T-helper 2 cell treated with Interferon-gamma antibody and Interleukin-4, amounts not matched to agents 5 μg/mL and 100 μg/mL, for 36 hours (primary cell): Measurements from ENCODE around the gene TFF2.

Source experiments
- DNase-seq: peaks from one replicate; pipeline ENCODE4 v3.0.0; 2021; ENCODE audit warnings: low spot score
- H3K27ac Mint-ChIP-seq: one replicate; pipeline ENCODE4 v1.8.0; 2021; ENCODE audit warnings: mild to moderate bottlenecking, mixed read lengths
- H3K27me3 Mint-ChIP-seq: one replicate; pipeline ENCODE4 v1.8.0; 2021; ENCODE audit warnings: low read depth, mixed read lengths
- H3K36me3 Mint-ChIP-seq: one replicate; pipeline ENCODE4 v1.8.0; 2021; ENCODE audit warnings: low read depth, mixed read lengths
- H3K4me1 Mint-ChIP-seq: one replicate; pipeline ENCODE4 v1.8.0; 2021; ENCODE audit warnings: low read depth, mixed read lengths
- H3K4me3 Mint-ChIP-seq: one replicate; pipeline ENCODE4 v1.8.0; 2022; ENCODE audit warnings: mild to moderate bottlenecking, moderate library complexity, mixed read lengths
- H3K9me3 Mint-ChIP-seq: one replicate; pipeline ENCODE4 v1.8.0; 2021; ENCODE audit warnings: mixed read lengths

TFF2 gene

DNA sequence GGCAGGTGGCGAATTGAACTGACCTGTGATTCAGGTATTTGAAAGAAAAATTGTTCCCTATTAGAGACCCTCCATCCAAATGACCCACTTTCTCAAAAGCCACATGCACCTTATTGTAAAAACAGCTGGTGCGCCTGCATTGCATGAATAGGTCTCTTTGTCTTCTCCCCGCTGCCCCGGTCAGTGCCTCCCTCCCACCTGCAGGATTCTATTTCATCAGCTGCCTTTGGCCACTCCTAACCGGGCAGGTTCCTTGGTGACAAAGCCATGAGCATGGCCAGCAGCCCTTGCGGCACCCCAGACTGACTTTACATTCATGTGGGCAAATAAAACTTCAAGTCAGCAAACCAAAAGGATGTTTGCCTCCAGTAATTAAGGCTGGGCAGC, 38.6 kb upstream of the TFF2 start:
- Mint-ChIP-seq H3K27me3 (no peaks in the 10 kb centered on the region), H3K4me1 (peaks cover 81% of the 10 kb centered on the region), H3K9me3 (peaks cover 4% of the 10 kb centered on the region), H3K27ac (peak overlapping the region; percentile 61), H3K4me3 (peak overlapping the region; percentile 49), H3K36me3 (peaks cover 9% of the 10 kb centered on the region)
- no peak for DNase-seq

DNA sequence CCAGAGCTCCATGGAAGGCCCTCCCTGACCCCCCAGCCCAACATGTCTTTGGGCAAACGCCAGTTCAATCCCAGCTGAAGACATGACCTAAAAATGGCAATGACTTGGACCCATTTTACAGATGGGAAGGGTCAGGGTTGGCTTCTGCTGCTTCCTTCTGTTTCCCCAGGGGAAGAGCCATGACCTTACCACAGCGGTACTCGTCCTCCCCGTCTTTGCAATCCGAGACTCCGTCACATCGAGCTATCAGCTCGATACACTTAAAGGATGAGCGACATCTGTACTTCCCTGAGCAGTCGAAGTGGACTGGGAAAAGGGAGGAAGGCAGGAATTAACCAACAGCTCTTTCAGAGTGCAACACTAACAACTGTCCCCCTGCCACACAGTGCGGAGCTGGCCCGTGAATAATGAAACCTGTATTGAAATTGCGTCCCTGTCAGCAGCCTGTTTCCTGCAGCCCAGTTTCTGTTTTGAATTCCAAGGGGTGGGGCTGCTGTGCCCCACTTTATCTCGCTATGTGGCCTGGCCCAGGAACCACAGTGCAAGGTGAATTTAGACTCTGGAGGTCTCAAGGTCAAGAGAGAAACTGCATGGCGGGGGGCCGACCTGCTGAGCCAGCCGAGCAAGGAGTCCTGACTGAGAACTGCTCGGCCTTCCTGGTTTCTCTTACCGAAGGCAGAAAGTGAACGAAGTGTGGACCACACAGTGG, 38.1 kb upstream of the TFF2 start:
- Mint-ChIP-seq H3K9me3 (peaks cover 4% of the 10 kb centered on the region), H3K36me3 (peaks cover 12% of the 10 kb centered on the region), H3K4me1 (peaks cover 86% of the 10 kb centered on the region), H3K27me3 (no peaks in the 10 kb centered on the region), H3K27ac (peak overlapping the region; percentile 34), H3K4me3 (peak overlapping the region; percentile 45)
- DNase-seq: no peak

DNA sequence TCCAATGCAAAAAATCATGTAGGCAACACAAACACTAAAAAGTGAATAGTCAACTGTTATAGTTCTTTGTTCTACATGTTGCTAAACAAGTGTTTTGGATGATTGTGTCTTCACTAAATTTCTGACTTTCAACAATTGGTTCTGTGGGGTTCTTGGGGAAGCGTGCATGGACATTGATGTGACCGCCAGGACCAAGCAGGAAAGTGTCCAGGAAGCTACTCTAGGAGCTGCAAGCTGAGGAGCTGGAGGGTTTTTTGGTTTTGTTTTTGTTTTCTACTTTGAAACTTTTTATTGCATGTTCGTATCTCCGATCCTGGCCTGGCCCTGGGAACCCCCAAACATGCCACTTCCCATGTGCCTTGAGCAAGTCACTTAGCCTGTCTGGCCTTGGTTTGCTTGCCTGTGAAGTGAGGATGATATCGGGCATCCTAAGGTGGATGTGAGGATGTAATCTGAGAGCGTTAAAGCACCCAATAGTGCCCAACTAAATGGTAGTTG, 37.1 kb upstream of the TFF2 start:
- Mint-ChIP-seq H3K36me3 (peaks cover 14% of the 10 kb centered on the region), H3K4me1 (peaks cover 78% of the 10 kb centered on the region), H3K27me3 (no peaks in the 10 kb centered on the region), H3K9me3 (peaks cover 4% of the 10 kb centered on the region), H3K27ac (no peak overlapping the region), H3K4me3 (no peak overlapping the region)
- DNase-seq: no peak

DNA sequence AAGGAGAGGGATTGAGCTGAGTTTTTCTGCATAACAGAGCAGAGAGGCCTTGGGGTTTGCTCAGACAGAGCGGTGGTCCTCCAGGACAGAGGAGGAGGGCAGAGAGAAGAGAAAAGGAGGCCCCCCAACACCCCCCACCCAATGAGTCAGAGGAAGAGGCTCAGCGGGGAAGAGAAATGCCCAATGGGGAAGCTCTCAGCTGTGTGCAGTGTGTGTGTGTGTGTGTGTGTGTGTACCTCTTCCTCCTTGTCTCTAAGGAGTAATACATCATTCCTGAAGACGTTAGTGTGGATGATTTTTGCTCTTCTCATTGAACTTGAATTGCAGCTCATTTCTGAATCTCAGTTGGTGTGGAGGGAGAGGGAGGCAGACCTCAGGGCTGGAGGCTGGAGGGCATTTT, 36.4 kb upstream of the TFF2 start:
- Mint-ChIP-seq H3K9me3 (peaks cover 11% of the 10 kb centered on the region), H3K4me1 (peaks cover 73% of the 10 kb centered on the region), H3K4me3 (no peak overlapping the region), H3K36me3 (peaks cover 21% of the 10 kb centered on the region), H3K27ac (no peak overlapping the region), H3K27me3 (no peaks in the 10 kb centered on the region)
- DNase-seq: no peak

DNA sequence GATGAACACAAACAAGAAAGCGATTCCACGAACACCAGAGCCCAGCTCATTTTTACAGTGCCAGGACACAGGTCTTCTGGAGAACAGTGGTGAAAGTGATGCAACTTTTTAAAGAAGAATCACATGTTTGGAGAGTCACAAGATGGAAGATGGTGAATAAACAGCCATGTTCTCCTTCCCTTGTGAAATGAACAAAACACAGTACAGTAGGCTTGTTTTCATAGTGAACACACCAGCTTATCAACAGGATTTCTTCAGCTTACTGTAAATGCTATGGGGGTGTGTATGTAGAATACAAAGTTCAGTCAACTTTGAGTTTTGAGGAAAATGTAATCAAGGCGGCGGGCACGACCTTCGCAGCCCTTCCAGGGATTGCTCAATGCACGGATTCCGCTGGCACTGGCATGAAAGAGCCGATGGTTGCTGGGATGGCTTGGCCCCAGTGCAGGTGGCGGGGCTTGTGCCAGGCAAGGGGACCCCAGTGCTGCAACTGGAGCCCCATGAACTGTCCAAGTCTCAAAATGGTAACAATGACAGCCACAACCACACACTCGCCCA, 35.3 kb upstream of the TFF2 start:
- no peak for DNase-seq
- Mint-ChIP-seq H3K27me3 (no peaks in the 10 kb centered on the region), H3K4me1 (peaks cover 67% of the 10 kb centered on the region), H3K9me3 (peaks cover 20% of the 10 kb centered on the region), H3K27ac (no peak overlapping the region), H3K36me3 (peaks cover 30% of the 10 kb centered on the region), H3K4me3 (no peak overlapping the region)

DNA sequence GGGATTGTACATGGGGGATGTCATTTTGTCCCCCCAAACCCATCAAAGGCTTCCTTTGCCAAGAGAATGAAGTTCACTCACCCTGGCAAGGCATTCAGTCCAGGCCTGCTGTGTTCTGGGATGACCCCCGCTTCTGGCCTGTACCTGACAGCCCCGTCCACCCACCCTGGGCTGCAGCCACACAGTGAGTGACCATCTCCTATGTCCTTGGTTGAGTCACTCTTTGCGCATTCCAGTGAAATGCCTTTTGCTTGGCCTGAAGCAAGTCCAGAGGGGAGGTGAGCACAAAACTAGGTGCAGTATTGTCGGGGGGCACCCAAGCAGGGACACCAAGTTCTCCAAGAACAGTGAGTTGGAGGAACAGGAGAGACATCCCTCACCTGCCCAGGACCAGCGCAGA, 34.8 kb upstream of the TFF2 start:
- Mint-ChIP-seq H3K27ac (no peak overlapping the region), H3K4me3 (no peak overlapping the region), H3K9me3 (peaks cover 20% of the 10 kb centered on the region), H3K4me1 (peaks cover 62% of the 10 kb centered on the region), H3K36me3 (peaks cover 29% of the 10 kb centered on the region), H3K27me3 (no peaks in the 10 kb centered on the region)
- DNase-seq: no peak

DNA sequence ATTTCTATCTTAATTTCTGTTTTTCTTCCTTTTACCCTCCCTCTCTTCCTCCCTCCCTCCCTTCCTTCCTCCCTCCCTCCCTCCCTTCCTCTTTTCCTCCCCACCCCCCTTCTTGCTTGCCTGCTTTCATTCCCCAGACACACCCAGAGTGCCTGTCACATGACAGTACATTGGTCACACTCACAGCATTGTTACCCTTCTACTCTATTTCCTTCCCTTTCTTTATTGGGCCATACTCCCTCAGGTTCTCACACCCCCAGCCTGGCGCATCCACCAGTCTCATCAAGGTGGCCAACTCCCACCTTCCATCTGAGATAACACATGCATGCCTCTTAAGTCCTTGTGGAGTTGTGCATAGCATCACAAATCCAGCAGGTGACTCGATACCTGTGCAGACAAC, 34.2 kb upstream of the TFF2 start:
- DNase-seq: no peak
- Mint-ChIP-seq H3K9me3 (peaks cover 20% of the 10 kb centered on the region), H3K27ac (peak overlapping the region; percentile 77), H3K27me3 (no peaks in the 10 kb centered on the region), H3K4me3 (peak overlapping the region; percentile 32), H3K36me3 (peaks cover 27% of the 10 kb centered on the region), H3K4me1 (peaks cover 58% of the 10 kb centered on the region)

DNA sequence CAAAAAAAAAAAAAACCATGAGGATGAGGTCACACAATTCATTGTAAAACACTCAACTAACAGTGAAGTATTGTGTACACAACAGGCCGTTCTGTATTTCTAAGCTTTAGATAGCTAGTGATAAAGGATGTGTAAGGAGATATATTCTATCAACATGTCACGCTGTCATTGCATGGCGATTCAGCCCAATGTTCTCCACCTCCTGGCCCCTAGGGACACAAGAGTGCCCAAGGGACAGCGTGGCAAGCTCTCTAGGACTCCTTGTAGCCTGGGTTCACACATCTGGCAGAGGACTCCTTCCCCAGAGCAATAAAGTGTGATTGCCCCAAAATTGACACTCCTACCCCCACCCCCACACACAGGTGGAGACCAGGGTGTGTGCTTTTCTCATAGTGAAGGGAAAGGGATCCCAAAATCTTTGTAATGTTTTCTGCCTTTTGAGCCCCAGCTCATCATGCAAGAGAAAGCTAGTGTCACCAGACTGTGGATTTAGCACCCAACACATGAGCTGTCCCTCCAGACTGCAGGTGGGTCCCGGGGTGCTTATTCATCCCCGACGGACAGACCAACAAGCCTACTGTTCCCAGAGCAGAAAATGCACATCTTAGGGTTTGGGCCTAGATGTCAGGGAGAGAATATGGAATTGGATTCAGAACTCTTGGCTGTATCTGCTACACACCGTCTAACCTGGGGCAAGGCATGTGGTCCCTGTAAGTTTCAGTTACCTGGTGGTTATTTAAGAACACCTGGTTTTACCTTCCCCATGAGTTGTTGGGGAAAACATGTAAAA, 33.6 kb upstream of the TFF2 start:
- H3K27ac Mint-ChIP-seq: peak overlapping the region; percentile 21
- H3K27me3 Mint-ChIP-seq: no peaks in the 10 kb centered on the region
- peaks cover 52% of the 10 kb centered on the region for H3K4me1 Mint-ChIP-seq
- peaks cover 20% of the 10 kb centered on the region for H3K9me3 Mint-ChIP-seq
- H3K36me3 Mint-ChIP-seq: peaks cover 26% of the 10 kb centered on the region
- no peak for DNase-seq
- no peak overlapping the region for H3K4me3 Mint-ChIP-seq

DNA sequence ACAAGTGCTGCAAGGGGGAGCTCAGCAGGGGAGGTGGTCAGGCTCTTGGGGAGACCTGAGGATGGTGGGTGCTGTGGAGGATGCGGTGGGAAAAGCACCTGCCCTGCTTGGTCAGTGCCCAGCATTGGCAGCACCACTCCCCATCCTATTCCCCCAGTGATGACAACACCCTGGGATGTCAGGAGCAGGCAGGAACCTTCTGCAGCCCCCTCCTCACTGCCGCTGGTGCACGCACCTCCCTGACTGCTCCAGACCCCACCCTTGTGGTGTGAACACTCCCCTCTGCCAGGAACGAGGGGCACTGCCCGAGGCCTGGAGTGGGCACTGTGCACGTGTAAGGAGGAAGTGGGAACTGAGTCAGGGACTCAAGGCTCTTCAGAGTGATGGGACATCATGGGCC, 32.5 kb upstream of the TFF2 start:
- Mint-ChIP-seq H3K36me3 (peaks cover 26% of the 10 kb centered on the region), H3K27me3 (no peaks in the 10 kb centered on the region), H3K4me1 (peaks cover 42% of the 10 kb centered on the region), H3K9me3 (peaks cover 20% of the 10 kb centered on the region), H3K27ac (no peak overlapping the region), H3K4me3 (no peak overlapping the region)
- no peak for DNase-seq

DNA sequence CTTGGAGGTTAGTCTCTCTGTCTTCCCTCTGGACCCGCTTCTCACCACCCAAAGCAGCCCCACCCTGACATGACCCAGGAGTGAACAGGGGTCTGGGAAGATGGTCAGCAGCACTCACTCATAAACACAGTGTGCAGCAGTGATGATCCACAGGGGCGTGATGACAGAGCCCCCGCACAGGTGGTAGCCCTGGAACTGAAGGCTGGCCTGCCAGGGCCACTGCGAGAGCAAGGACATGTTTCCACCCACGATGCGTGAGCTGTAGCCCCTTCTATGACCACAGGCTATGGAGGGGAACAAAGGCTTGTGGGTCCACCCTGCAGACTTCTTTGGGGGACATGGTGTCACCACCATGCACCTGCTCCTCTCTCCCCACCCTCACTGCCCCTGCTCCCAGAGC, 32.1 kb upstream of the TFF2 start:
- Mint-ChIP-seq H3K4me1 (peaks cover 38% of the 10 kb centered on the region), H3K9me3 (peaks cover 20% of the 10 kb centered on the region), H3K4me3 (no peak overlapping the region), H3K36me3 (peaks cover 26% of the 10 kb centered on the region), H3K27ac (no peak overlapping the region), H3K27me3 (no peaks in the 10 kb centered on the region)
- DNase-seq: no peak

DNA sequence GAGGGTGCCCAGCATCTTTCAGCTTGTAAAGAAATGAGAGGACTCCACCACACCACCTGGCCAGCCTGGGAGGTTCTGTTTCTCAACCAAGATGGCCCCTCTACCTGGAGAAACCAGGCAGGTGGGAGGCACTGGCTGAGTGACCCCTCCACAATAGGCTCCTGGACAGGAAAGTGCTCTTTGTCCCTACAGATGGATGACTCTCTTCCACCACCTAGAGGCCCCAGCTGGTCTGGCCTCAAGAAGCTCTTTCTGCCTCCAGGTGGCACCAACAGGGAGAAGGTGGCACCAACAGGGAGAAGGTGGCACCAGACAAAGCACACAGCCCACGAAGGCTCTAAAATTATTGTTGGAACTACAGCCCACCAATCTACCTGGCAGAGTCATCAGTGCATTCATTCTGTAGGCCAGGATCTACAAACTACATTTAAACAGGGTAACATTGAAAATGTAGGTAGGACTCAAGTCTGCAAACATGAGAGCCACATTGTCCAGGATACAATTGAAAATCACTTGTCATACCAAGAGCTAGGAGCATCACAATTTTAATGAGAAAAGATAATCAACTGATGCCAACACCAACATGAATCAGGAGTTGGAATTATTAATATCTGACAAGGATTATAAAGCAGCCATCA, 30.7 kb upstream of the TFF2 start:
- Mint-ChIP-seq H3K27ac (no peak overlapping the region), H3K4me3 (no peak overlapping the region), H3K4me1 (peaks cover 27% of the 10 kb centered on the region), H3K27me3 (no peaks in the 10 kb centered on the region), H3K36me3 (peaks cover 26% of the 10 kb centered on the region), H3K9me3 (peaks cover 20% of the 10 kb centered on the region)
- peak; percentile 20 for DNase-seq

DNA sequence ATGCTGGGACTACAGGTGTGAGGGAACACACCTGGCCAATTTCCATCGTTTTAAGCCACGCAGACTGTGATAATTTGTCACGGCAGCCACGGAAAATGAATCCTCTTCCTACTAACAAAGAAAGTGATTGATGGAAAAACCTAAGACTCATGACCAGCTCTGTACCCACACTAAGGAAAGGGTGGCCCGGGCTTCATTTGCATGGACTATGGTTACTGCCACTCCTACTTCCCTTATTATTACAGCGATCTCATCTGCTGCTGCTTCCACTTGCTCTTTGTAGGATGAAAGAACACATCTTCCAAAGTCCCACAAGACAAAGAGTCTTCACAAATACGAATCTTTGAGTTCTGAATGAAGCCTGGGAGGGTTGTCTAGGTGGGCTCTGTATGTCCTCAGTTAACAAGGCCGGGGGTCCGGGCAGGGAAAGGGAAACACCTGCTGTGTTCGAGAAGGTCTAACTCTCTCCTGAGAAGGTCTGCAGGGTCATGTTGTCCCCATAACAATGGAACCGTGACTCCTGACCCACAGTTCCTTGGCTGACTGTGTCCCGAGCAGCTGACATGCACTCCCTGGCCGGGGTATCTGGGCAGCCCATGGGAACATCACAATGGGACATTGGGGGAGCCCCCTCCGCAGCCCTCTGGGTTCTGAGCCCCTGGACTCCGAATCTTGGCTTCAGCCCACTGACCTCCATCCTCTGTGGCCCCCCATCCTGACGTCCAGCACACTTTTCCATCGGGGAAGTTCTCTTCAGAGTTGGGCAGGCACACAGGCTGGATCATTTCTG, 28.8 kb upstream of the TFF2 start:
- no peak for DNase-seq
- Mint-ChIP-seq H3K27me3 (no peaks in the 10 kb centered on the region), H3K4me3 (no peak overlapping the region), H3K4me1 (peaks cover 14% of the 10 kb centered on the region), H3K36me3 (peaks cover 21% of the 10 kb centered on the region), H3K27ac (no peak overlapping the region), H3K9me3 (peaks cover 16% of the 10 kb centered on the region)

DNA sequence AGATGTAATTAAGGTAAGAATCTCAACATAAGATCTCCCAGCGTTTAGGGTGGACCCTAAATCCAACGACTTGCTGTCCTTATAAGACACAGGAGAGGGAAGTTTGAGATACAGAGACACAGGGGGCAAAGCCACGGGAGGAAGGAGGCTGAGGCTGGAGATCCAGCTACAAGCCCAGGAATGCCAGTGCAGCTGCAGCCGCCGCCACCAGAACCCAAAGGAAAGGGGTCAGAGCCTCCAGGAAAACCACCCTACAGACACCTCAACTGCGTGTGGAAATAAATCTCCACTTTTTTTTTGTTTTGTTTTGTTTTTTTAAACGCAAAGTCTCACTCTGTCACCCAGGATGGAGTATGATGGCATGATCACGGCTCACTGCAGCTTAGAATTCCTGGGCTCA, 27.6 kb upstream of the TFF2 start:
- H3K36me3 Mint-ChIP-seq: peaks cover 16% of the 10 kb centered on the region
- peaks cover 11% of the 10 kb centered on the region for H3K4me1 Mint-ChIP-seq
- H3K27me3 Mint-ChIP-seq: no peaks in the 10 kb centered on the region
- H3K27ac Mint-ChIP-seq: no peak overlapping the region
- DNase-seq: no peak
- H3K4me3 Mint-ChIP-seq: no peak overlapping the region
- peaks cover 16% of the 10 kb centered on the region for H3K9me3 Mint-ChIP-seq
